Measurements from ENCODE around the gene DNAJB8. TPM values are rescaled to one million over a fixed set of nuclear protein-coding genes. Genes with fewer than 3 reads are reported as not detected.

DNAJB8 gene
- total RNA-seq, result not detected in 2 replicates

GRCh38 chr3:128466840-128467541 is at the start of gene DNAJB8:
Gene DNAJB8, minus strand, starts transcription at chr3:128466890. Its CDS starts 3,645 bp downstream, at chr3:128463245.

GRCh38 chr3:128492671-128493569 is 26.2 kb upstream of the DNAJB8 start, which contains the start of gene GATA2:
Gene GATA2, minus strand, starts transcription at chr3:128493201. Its CDS starts 6,170 bp downstream, at chr3:128487031.

Other genes with a start within 250 kb of the DNAJB8 start
- 1.6 TPM in 1 of 2 replicates, not detected in the other for gene GATA2, start 26.3 kb upstream of the DNAJB8 start, total RNA-seq
- 480 and 499 TPM in 2 replicates for gene RPN1, start 183.9 kb upstream of the DNAJB8 start, total RNA-seq

Data from subcutaneous preadipocyte (primary cell).